Lower leg skin (tissue), 3 donors: ENCODE measurements around the gene R3HDM2.

ENCODE experiments used
- CTCF ChIP-seq, 3 donors: fragments of 450-650 bp; IDR thresholded peaks; one replicate each; pipeline ENCODE4 v1.5.1; 2016; ENCODE audit warnings: antibody characterized with exemption in 3 of 3, mild to moderate bottlenecking in 3 of 3, moderate library complexity in 2 of 3
- POLR2A ChIP-seq, 2 donors: fragments of 450-650 bp; IDR thresholded peaks; one replicate each; pipeline ENCODE4 v1.6.1; 2016 to 2017; ENCODE audit warnings: antibody characterized with exemption in 2 of 2, mild to moderate bottlenecking in 1 of 2, moderate library complexity in 1 of 2

GRCh38 chr12:57475271-57476161, 44.7 kb upstream of the R3HDM2 start:
- no peak for TF ChIP-seq CTCF (IDR thresholded peaks at IDR 0.05)
- TF ChIP-seq POLR2A (IDR thresholded peaks at IDR 0.05), result no peak
